ENCODE results near the gene NOTO. TPM values are rescaled to one million over a fixed set of nuclear protein-coding genes. Genes with fewer than 3 reads are reported as not detected.

Gene NOTO
- total RNA-seq, 6 experiments from 2014 or later, result not detected

DNA sequence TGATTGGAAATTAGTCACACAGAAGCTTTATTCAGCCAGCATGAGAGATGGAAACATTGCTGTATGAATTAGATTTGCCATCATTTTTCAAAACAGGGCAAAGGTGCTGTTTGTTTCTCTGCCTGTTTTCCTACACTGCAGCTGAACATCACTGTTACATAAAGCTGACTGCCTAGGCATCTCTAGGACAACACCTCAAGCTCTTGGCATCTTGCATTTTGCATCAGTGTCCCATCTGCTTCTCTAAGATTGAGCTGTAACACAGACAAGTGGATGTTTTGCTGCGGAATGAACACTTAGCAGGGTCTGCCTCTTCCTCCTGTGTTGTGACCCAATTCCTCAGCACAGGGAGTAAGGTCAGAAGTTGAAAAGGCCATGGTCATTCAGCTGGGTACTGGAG, 36.6 kb downstream of the NOTO start:
- intact Hi-C loops (cut with DNase I), result no loop called here
- no peak overlapping the region for H3K27ac ChIP-seq
- H3K4me3 ChIP-seq, result no peak overlapping the region
- WGBS (ENCODE audit: insufficient coverage, low coverage, low lambda C conversion rate, missing lambda C conversion rate), result 88% methylated on average over 1 of the region's 1 CpG
- H3K36me3 ChIP-seq, result peaks cover 0 to 45% (median 8%) of the 10 kb centered on the region in 4 donors
- DNase-seq (no peak), ATAC-seq (no peak)
- TF ChIP-seq, protein P1, sequence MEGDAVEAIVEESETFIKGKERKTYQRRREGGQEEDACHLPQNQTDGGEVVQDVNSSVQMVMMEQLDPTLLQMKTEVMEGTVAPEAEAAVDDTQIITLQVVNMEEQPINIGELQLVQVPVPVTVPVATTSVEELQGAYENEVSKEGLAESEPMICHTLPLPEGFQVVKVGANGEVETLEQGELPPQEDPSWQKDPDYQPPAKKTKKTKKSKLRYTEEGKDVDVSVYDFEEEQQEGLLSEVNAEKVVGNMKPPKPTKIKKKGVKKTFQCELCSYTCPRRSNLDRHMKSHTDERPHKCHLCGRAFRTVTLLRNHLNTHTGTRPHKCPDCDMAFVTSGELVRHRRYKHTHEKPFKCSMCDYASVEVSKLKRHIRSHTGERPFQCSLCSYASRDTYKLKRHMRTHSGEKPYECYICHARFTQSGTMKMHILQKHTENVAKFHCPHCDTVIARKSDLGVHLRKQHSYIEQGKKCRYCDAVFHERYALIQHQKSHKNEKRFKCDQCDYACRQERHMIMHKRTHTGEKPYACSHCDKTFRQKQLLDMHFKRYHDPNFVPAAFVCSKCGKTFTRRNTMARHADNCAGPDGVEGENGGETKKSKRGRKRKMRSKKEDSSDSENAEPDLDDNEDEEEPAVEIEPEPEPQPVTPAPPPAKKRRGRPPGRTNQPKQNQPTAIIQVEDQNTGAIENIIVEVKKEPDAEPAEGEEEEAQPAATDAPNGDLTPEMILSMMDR (IDR thresholded peaks at IDR 0.05), result no peak
- H3K4me1 ChIP-seq, result peaks cover 0 to 12% (median 3%) of the 10 kb centered on the region in 4 donors
- no peaks in the 10 kb centered on the region for H3K27me3 ChIP-seq
- no peaks in the 10 kb centered on the region for H3K9me3 ChIP-seq

DNA sequence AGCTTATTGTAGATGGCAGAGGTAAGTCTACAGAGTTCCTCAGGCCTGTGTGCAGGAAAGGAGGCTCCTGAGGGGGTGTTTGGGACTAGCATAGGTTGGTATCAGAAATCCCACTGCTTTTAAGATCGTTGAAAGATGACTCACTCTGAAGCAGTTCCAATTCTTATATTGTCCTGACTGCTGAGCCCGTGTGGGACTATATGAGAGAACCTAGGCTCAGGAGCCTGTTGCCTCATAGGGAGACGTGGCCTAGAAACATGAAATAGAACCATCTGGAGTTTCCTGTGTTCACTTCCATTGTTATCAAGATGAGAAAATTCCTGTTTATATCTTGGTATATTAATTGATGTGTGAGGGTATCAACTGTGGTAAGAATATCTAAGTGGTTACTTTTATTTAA, 37.4 kb downstream of the NOTO start:
- no peak overlapping the region for H3K27ac ChIP-seq
- H3K4me3 ChIP-seq, result no peak overlapping the region
- 21% methylated on average over 3 of the region's 3 CpGs for WGBS (ENCODE audit: insufficient coverage, low coverage, low lambda C conversion rate, missing lambda C conversion rate)
- TF ChIP-seq, protein P1 (IDR thresholded peaks at IDR 0.05), result no peak
- no peak for TF ChIP-seq POLR2A (IDR thresholded peaks at IDR 0.05)
- H3K9me3 ChIP-seq, result no peaks in the 10 kb centered on the region
- peaks cover 0 to 11% (median 3%) of the 10 kb centered on the region in 4 donors for H3K4me1 ChIP-seq
- no peaks in the 10 kb centered on the region for H3K27me3 ChIP-seq
- no peak for ATAC-seq
- intact Hi-C loops (cut with DNase I), result no loop called here
- H3K36me3 ChIP-seq, result peaks cover 0 to 53% (median 16%) of the 10 kb centered on the region in 4 donors
- DNase-seq, result no peak

DNA sequence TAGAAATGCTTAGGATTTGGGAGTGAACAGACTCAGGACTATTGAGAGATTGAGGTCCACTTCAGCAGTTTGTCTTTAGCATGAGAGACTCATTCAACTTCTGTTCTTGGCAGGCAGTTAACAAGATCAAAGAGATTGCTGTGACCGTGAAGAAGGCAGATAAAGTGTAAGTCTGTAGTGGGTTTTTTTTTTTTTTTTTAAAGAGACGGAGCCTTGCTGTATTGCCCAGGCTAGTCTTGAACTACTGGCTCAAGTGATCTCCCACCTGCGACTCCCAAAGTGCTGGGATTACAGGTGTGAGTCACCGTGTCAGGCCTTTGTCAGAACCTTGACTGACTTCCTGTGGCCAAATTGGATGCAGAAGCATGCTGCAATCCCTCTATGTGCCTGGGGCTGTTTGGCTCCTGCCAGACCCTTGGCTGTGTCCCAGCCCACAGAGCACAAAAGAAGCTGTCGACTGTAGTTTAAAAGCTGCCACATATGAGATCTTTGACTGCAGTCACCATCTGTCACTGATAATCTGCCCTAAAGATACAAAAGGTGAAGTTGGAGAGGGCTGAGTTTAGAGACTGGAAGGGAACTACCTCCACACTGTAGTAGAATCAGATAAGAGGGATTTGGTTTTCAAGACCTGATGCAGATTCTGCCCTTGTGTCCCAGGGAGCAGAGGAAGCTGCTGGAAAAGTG, 41.7 kb downstream of the NOTO start:
- H3K4me1 ChIP-seq, result no peaks in the 10 kb centered on the region
- DNase-seq, result no peak
- no peak for TF ChIP-seq POLR2A (IDR thresholded peaks at IDR 0.05)
- H3K36me3 ChIP-seq, result peaks cover 10 to 96% (median 37%) of the 10 kb centered on the region in 4 donors
- no peaks in the 10 kb centered on the region for H3K9me3 ChIP-seq
- WGBS (ENCODE audit: insufficient coverage, low coverage, low lambda C conversion rate, missing lambda C conversion rate), result 70% methylated on average over 5 of the region's 5 CpGs
- H3K27ac ChIP-seq, result no peak overlapping the region
- H3K27me3 ChIP-seq, result no peaks in the 10 kb centered on the region
- intact Hi-C loops (cut with DNase I), result no loop called here
- no peak for ATAC-seq
- no peak overlapping the region for H3K4me3 ChIP-seq

DNA sequence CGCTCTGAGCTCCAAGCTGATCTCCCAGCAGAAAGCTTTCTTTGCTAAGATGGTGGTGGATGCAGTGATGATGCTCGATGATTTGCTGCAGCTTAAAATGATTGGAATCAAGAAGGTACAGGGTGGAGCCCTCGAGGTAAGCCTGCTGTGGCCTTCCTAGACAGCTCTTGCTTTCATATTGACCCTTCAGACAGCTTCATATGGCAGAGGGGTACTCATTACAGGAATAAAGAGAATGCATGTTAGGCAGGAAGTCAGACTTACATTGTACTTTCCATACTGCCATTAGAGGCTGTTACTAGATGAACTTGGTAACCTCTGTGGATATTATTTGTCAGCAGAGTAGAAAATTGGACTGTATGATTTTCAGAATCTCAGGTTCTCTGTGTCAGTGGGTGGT, 42.2 kb downstream of the NOTO start:
- ATAC-seq (no peak), DNase-seq (no peak)
- no peak overlapping the region for H3K27ac ChIP-seq
- H3K4me3 ChIP-seq, result no peak overlapping the region
- no peaks in the 10 kb centered on the region for H3K9me3 ChIP-seq
- intact Hi-C loops (cut with DNase I), result no loop called here
- H3K27me3 ChIP-seq, result no peaks in the 10 kb centered on the region
- 80% methylated on average over 1 of the region's 3 CpGs for WGBS (ENCODE audit: insufficient coverage, low coverage, low lambda C conversion rate, missing lambda C conversion rate)
- TF ChIP-seq, protein P1 (IDR thresholded peaks at IDR 0.05), result no peak
- TF ChIP-seq POLR2A (IDR thresholded peaks at IDR 0.05), result no peak
- no peaks in the 10 kb centered on the region for H3K4me1 ChIP-seq
- peaks cover 12 to 98% (median 40%) of the 10 kb centered on the region in 4 donors for H3K36me3 ChIP-seq

DNA sequence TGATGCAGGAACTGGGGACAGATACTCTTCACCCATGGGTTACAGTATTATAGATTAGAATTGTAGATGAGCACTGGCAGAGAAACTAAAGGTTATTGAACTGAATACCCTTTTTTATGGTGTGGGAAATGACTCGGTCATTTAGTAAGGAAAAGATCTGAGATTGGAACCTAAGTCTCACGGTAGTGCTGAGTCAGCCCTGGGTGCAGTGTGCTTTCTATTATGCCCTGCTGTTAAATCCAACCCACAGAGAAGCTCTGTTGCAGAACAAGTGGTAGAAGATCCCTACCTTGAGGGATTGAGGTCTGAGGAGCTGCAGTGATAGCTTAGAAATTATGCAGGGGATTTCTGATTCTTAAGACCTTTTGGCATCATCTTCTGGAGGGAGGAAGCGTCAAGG, 44.5 kb downstream of the NOTO start:
- ATAC-seq (no peak), DNase-seq (no peak)
- Histone ChIP-seq H3K4me1 (no peaks in the 10 kb centered on the region), H3K27me3 (no peaks in the 10 kb centered on the region), H3K9me3 (no peaks in the 10 kb centered on the region), H3K27ac (no peak overlapping the region), H3K36me3 (peaks cover 15 to 99% (median 50%) of the 10 kb centered on the region in 4 donors), H3K4me3 (no peak overlapping the region)
- TF ChIP-seq, protein P1 (IDR thresholded peaks at IDR 0.05), result no peak
- no peak for TF ChIP-seq POLR2A (IDR thresholded peaks at IDR 0.05)
- 45% methylated on average over 2 of the region's 3 CpGs for WGBS (ENCODE audit: insufficient coverage, low coverage, low lambda C conversion rate, missing lambda C conversion rate)
- intact Hi-C loops (cut with DNase I), result no loop called here

Data from right lobe of liver (tissue), 6 donors.